ENCODE results near the gene TNMD. TPM values are rescaled to one million over a fixed set of nuclear protein-coding genes. Genes with fewer than 3 reads are reported as not detected.

Gene TNMD
- total RNA-seq, 1 donor from 2014 or later: not detected

DNA sequence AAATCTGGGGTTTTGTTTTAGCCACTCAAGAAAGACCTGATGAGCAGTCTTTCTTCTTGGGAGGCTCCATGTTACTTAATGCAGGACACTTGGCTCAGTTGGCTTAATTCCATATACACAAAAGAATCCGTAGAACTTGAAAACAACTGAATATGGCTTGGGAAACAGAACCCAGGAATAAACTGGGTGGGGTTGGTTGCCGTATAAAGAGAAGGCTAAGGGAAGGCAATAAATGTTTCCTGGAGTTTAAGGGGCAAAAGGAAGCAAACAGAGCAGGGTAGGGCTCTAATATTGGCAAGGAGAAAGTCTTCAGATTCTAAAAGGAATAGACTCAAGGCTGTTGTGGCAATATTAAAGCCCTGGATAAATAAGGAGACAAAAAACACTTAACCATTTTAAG is 8.4 kb downstream of the TNMD start:
- no peaks in the 10 kb centered on the region for H3K27me3 ChIP-seq
- no peak overlapping the region for H3K4me3 ChIP-seq
- H3K36me3 ChIP-seq: no peaks in the 10 kb centered on the region
- intact Hi-C loops (cut with DNase I): no loop called here
- TF ChIP-seq, protein P1, sequence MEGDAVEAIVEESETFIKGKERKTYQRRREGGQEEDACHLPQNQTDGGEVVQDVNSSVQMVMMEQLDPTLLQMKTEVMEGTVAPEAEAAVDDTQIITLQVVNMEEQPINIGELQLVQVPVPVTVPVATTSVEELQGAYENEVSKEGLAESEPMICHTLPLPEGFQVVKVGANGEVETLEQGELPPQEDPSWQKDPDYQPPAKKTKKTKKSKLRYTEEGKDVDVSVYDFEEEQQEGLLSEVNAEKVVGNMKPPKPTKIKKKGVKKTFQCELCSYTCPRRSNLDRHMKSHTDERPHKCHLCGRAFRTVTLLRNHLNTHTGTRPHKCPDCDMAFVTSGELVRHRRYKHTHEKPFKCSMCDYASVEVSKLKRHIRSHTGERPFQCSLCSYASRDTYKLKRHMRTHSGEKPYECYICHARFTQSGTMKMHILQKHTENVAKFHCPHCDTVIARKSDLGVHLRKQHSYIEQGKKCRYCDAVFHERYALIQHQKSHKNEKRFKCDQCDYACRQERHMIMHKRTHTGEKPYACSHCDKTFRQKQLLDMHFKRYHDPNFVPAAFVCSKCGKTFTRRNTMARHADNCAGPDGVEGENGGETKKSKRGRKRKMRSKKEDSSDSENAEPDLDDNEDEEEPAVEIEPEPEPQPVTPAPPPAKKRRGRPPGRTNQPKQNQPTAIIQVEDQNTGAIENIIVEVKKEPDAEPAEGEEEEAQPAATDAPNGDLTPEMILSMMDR (IDR thresholded peaks at IDR 0.05): no peak
- TF ChIP-seq POLR2AphosphoS5 (IDR thresholded peaks at IDR 0.05; ENCODE audit: insufficient read depth in 1 of 2, low read depth in 1 of 2) (no peak), POLR2A (IDR thresholded peaks at IDR 0.05) (no peak)
- H3K4me1 ChIP-seq: no peaks in the 10 kb centered on the region
- DNase-seq (ENCODE audit: extremely low spot score in 2 of 2): no peak
- no peaks in the 10 kb centered on the region for H3K9me3 ChIP-seq
- H3K27ac ChIP-seq: no peak overlapping the region

DNA sequence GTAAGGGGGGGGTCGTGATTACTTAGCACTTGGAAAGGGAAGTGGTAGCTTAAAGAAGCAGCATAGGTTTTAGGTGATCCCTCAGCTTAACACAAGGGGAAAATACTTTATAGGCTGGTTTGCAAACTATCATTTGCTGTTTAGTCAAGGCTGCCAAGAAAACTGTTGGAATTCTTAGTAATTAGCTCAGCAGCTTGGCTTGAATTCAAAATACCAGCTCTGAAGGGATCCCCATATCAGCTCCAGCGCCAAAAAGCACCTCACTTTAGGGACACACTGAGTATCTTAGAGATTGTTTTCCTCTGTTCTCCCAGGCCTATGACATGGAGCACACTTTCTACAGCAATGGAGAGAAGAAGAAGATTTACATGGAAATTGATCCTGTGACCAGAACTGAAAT is 8.8 kb downstream of the TNMD start:
- intact Hi-C loops (cut with DNase I): no loop called here
- Histone ChIP-seq H3K27me3 (no peaks in the 10 kb centered on the region), H3K9me3 (no peaks in the 10 kb centered on the region), H3K4me1 (no peaks in the 10 kb centered on the region), H3K4me3 (no peak overlapping the region), H3K36me3 (no peaks in the 10 kb centered on the region), H3K27ac (no peak overlapping the region)
- no peak for DNase-seq (ENCODE audit: extremely low spot score in 2 of 2)
- no peak for TF ChIP-seq POLR2AphosphoS5 (IDR thresholded peaks at IDR 0.05; ENCODE audit: insufficient read depth in 1 of 2, low read depth in 1 of 2)
- no peak for TF ChIP-seq POLR2A (IDR thresholded peaks at IDR 0.05)

DNA sequence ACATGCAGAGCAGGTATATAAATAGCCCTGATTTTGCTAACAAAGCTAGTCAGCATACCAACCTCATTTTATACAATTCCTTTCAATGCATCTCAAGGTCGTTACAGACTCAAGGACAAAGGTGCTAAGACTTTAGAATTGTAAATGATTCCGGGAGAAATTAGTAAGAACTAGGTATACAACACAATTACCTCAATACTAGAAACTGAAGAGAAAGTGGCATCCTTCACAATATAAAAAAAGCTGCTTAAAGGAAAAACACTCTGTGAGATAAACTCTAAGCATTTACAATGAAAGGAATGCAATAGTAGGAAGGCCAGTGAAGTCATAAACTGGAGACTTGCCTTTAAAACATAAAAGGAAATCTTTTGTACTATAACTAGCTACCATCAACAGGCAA is 11.9 kb downstream of the TNMD start:
- intact Hi-C loops (cut with DNase I): no loop called here
- Histone ChIP-seq H3K27ac (no peak overlapping the region), H3K36me3 (no peaks in the 10 kb centered on the region), H3K4me1 (no peaks in the 10 kb centered on the region), H3K4me3 (no peak overlapping the region), H3K27me3 (no peaks in the 10 kb centered on the region), H3K9me3 (no peaks in the 10 kb centered on the region)
- TF ChIP-seq POLR2AphosphoS5 (IDR thresholded peaks at IDR 0.05; ENCODE audit: insufficient read depth in 1 of 2, low read depth in 1 of 2) (no peak), POLR2A (IDR thresholded peaks at IDR 0.05) (no peak)
- TF ChIP-seq, protein P1 (IDR thresholded peaks at IDR 0.05): no peak
- DNase-seq (ENCODE audit: extremely low spot score in 2 of 2): no peak

DNA sequence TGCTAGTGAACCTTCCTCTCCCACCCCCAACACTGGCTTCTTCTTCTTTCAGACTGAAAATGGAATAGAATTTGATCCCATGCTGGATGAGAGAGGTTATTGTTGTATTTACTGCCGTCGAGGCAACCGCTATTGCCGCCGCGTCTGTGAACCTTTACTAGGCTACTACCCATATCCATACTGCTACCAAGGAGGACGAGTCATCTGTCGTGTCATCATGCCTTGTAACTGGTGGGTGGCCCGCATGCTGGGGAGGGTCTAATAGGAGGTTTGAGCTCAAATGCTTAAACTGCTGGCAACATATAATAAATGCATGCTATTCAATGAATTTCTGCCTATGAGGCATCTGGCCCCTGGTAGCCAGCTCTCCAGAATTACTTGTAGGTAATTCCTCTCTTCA is 14.7 kb downstream of the TNMD start:
- intact Hi-C loops (cut with DNase I): no loop called here
- DNase-seq (ENCODE audit: extremely low spot score in 2 of 2): no peak
- H3K9me3 ChIP-seq: no peaks in the 10 kb centered on the region
- no peaks in the 10 kb centered on the region for H3K27me3 ChIP-seq
- no peaks in the 10 kb centered on the region for H3K4me1 ChIP-seq
- H3K36me3 ChIP-seq: no peaks in the 10 kb centered on the region
- no peak overlapping the region for H3K4me3 ChIP-seq
- no peak overlapping the region for H3K27ac ChIP-seq
- no peak for TF ChIP-seq POLR2A (IDR thresholded peaks at IDR 0.05)
- TF ChIP-seq, protein P1 (IDR thresholded peaks at IDR 0.05): no peak
- TF ChIP-seq POLR2AphosphoS5 (IDR thresholded peaks at IDR 0.05; ENCODE audit: insufficient read depth in 1 of 2, low read depth in 1 of 2): no peak

DNA sequence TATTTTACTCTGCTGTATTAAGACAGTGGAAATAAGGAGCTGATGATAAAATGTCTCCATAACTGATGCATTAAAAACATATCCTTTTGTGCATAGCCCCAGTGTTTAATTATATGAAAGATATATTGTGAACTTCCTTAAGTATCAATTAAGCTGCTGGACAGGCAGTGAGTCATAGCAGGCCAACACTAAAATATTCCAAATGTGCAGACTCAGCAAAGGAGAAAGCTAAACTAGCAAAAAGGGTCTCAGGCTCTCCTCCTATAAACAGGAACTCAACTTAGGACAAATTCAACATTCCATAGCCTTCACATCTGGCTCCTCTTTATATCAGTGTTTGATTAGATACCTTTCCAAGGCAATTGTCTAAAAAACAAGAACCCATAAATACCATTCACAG is 15.6 kb downstream of the TNMD start:
- DNase-seq (ENCODE audit: extremely low spot score in 2 of 2): no peak
- Histone ChIP-seq H3K27ac (no peak overlapping the region), H3K4me3 (no peak overlapping the region), H3K36me3 (no peaks in the 10 kb centered on the region), H3K9me3 (no peaks in the 10 kb centered on the region), H3K4me1 (no peaks in the 10 kb centered on the region), H3K27me3 (no peaks in the 10 kb centered on the region)
- TF ChIP-seq, protein P1 (IDR thresholded peaks at IDR 0.05): no peak
- TF ChIP-seq POLR2AphosphoS5 (IDR thresholded peaks at IDR 0.05; ENCODE audit: insufficient read depth in 1 of 2, low read depth in 1 of 2) (no peak), POLR2A (IDR thresholded peaks at IDR 0.05) (no peak)
- intact Hi-C loops (cut with DNase I): no loop called here

DNA sequence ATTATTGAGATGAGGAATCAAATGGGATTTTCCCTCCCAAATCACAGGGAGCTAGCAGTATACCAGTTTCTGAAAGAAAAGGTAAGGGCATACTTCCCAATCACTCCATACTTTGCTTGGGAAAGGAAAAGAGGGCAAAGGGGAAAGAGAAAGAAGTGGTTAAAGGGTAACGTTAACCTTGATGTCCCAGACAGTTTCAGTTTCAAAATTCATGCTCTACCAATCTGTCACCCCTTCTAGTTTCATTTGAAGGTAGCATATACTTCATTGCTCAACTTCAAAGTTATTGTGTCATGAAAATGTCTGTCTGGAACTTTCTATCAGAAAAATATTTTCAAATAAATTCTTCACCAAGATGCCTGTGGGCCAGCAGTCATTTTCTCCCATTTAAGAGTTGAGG is 16.0 kb downstream of the TNMD start:
- H3K36me3 ChIP-seq: no peaks in the 10 kb centered on the region
- H3K4me3 ChIP-seq: no peak overlapping the region
- H3K27me3 ChIP-seq: no peaks in the 10 kb centered on the region
- intact Hi-C loops (cut with DNase I): no loop called here
- no peak for TF ChIP-seq POLR2AphosphoS5 (IDR thresholded peaks at IDR 0.05; ENCODE audit: insufficient read depth in 1 of 2, low read depth in 1 of 2)
- TF ChIP-seq, protein P1 (IDR thresholded peaks at IDR 0.05): no peak
- no peak for TF ChIP-seq POLR2A (IDR thresholded peaks at IDR 0.05)
- no peak overlapping the region for H3K27ac ChIP-seq
- no peak for DNase-seq (ENCODE audit: extremely low spot score in 2 of 2)
- H3K9me3 ChIP-seq: no peaks in the 10 kb centered on the region
- no peaks in the 10 kb centered on the region for H3K4me1 ChIP-seq

Data from vagina (tissue), 2 donors.